Uterus (tissue), 4 donors: ENCODE measurements around the gene DAD1. TPM values are rescaled to one million over a fixed set of nuclear protein-coding genes. Genes with fewer than 3 reads are reported as not detected.
"Not testable (repeated sequence)": the region's sequence is repeated elsewhere in the genome, so short reads cannot be mapped to it uniquely, and the experiment has no call there.

Experiments used
- DNase-seq, 2 donors: peaks; one replicate each; pipeline ENCODE4 v3.0.0-alpha.2; 2019 to 2020
- H3K27ac ChIP-seq, 2 donors: fragments of 200-600 bp; sonication (generic); 1 replicate in 1 of 2; 2 replicates in 1 of 2; pipeline ENCODE4 v1.5.1; 2016 to 2018
- H3K27me3 ChIP-seq, 2 donors: fragments of 200-600 bp; sonication (generic); one replicate each; pipeline ENCODE4 v1.5.1; 2018 to 2019; ENCODE audit warnings: control low read depth in 1 of 2
- H3K36me3 ChIP-seq, 2 donors: fragments of 200-600 bp; sonication (generic); one replicate each; pipeline ENCODE4 v1.5.1; 2019; ENCODE audit warnings: control low read depth in 1 of 2
- H3K4me1 ChIP-seq, 2 donors: fragments of 200-600 bp; sonication (generic); one replicate each; pipeline ENCODE4 v1.5.1; 2018 to 2019; ENCODE audit warnings: control low read depth in 1 of 2
- H3K4me3 ChIP-seq, 2 donors: fragments of 200-600 bp; sonication (generic); 1 replicate in 1 of 2; 2 replicates in 1 of 2; pipeline ENCODE4 v1.5.1; 2018 to 2019; ENCODE audit warnings: mild to moderate bottlenecking in 1 of 2
- H3K9me3 ChIP-seq, 2 donors: fragments of 200-600 bp; sonication (generic); one replicate each; pipeline ENCODE4 v1.5.1; 2019; ENCODE audit warnings: control low read depth in 1 of 2
- POLR2A ChIP-seq, 2 donors: fragments of 450-650 bp; IDR thresholded peaks; one replicate each; pipeline ENCODE4 v1.6.1; 2016; ENCODE audit warnings: antibody characterized with exemption in 2 of 2, mild to moderate bottlenecking in 1 of 2, moderate library complexity in 1 of 2
- intact Hi-C: fragments of 100-400 bp; cut with DNase I; formaldehyde crosslinking; loops from one replicate; pipeline ENCODE4 v1.15.1; 2023; ENCODE audit warnings: low total_unique reads
- total RNA-seq, 4 donors: library from RNA; depleted of rRNA in 3 of 4; stranded (reverse); fragments of >200 nt in 3 of 4; gene quantifications; one replicate each; pipeline versions ENCODE4 v1.1.0 to v1.2.4, GENCODE V29; 2014 to 2023
- TF ChIP-seq, protein P1 (sequence below), 4 experiments: fragments of 200-600 bp in 2 of 4; fragments of 450-650 bp in 2 of 4; sonication (generic) in 2 of 4; IDR thresholded peaks; one replicate each; pipeline ENCODE4 v1.5.1; 2016 to 2019; ENCODE audit warnings: antibody characterized with exemption in 4 of 4, mild to moderate bottlenecking in 2 of 4, moderate library complexity in 1 of 4
- donor health status: DM: yes; HTN: yes; CAD: no.

Gene DAD1
- total RNA-seq, 4 donors from 2014 or later, result 92.2 to 375 (median 207) TPM

DNA sequence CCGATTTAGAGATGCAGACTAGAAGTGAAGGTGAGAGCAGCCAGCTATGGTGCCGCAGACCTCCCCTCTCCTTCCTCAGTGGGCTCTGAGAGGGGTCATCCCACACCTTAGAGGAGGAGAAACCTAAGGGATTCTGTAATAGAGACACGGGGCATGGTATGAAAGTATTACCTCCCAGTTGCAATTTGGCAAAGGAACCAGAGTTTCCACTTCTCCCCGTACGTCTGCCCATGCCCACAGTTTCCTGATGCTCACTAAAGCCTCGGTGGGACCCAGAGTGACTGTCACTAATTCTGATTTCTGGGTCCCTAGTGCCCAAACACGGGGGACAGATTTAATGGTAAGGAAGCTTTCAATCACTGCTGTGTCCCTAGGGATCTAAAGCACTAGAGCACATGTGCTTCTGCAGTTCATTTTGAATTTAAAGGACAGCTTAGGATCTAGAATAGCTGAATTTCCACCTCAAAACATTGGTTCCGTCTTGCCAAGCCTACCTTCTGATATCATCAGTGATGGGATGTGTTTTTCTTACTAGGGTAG lies 44.1 kb downstream of the DAD1 start:
- H3K4me3 ChIP-seq, result no peak overlapping the region
- TF ChIP-seq, protein P1, sequence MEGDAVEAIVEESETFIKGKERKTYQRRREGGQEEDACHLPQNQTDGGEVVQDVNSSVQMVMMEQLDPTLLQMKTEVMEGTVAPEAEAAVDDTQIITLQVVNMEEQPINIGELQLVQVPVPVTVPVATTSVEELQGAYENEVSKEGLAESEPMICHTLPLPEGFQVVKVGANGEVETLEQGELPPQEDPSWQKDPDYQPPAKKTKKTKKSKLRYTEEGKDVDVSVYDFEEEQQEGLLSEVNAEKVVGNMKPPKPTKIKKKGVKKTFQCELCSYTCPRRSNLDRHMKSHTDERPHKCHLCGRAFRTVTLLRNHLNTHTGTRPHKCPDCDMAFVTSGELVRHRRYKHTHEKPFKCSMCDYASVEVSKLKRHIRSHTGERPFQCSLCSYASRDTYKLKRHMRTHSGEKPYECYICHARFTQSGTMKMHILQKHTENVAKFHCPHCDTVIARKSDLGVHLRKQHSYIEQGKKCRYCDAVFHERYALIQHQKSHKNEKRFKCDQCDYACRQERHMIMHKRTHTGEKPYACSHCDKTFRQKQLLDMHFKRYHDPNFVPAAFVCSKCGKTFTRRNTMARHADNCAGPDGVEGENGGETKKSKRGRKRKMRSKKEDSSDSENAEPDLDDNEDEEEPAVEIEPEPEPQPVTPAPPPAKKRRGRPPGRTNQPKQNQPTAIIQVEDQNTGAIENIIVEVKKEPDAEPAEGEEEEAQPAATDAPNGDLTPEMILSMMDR (IDR thresholded peaks at IDR 0.05), result no peak
- no peak for TF ChIP-seq POLR2A (IDR thresholded peaks at IDR 0.05)
- DNase-seq, result no peak
- no peak overlapping the region for H3K27ac ChIP-seq
- no peaks in the 10 kb centered on the region for H3K36me3 ChIP-seq
- H3K27me3 ChIP-seq, result no peaks in the 10 kb centered on the region
- intact Hi-C loops, result no loop called here
- no peaks in the 10 kb centered on the region for H3K9me3 ChIP-seq
- no peaks in the 10 kb centered on the region for H3K4me1 ChIP-seq

DNA sequence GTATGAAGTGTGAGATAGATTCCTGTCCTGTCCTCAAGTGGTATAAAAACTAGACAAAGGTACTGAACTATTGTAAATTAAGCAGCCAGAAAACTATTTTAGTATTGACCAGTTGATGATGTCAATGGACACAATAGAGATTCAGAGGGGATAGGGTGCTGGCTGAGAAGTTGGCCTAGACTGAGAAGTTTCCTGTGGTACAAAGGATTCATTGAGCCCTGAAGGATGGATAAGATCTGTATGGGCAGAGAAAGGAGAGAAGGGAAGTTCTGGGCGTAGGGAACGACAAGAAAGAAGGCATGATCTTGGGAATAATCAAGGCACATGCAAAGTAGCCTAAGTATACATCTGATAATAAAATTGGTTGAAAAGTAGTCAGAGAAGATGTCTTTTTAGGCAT lies 44.6 kb downstream of the DAD1 start:
- Histone ChIP-seq H3K4me3 (no peak overlapping the region), H3K4me1 (no peaks in the 10 kb centered on the region)
- intact Hi-C loops, result no loop called here

DNA sequence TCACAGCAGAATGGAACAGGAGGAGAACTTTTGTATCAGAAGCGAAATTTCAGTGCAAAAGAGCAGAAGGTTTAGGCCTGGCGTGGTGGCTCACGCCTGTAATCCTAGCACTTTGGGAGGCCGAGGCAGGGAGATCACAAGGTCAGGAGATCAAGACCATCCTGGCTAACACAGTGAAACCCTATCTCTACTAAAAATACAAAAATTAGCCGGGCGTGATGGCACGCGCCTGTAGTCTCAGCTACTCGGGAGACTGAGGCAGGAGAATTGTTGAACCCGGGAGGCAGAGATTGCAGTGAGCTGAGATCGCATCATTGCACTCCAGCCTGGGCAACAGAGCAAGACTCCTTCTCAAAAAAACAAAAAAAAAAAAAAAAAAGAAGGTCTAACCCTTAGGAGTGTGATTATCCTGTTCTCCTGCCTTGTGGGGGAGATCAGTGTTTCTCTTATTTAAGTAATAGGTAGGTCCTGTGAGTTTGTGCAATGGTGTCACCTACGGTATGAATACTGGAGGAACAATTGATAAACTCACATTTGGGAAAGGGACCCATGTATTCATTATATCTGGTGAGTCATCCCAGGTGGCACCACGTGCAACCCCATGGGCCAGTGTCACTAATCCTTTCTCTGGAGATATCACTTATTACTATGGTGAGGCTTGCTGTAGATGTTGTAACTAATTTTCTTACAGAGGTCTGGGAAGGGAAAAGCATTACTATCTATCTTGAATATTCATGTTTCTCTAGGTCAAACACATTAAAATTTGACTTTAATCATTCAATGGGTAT lies 45.3 kb downstream of the DAD1 start:
- H3K9me3 ChIP-seq, DNase-seq, H3K27me3 ChIP-seq, H3K4me3 ChIP-seq, H3K27ac ChIP-seq, H3K36me3 ChIP-seq, intact Hi-C loops, H3K4me1 ChIP-seq: not testable (repeated sequence)

More for the DNA sequence above, 44.6 kb downstream of the DAD1 start:
- TF ChIP-seq, protein P1 (IDR thresholded peaks at IDR 0.05), result no peak
- TF ChIP-seq POLR2A (IDR thresholded peaks at IDR 0.05), result no peak
- Histone ChIP-seq H3K36me3 (no peaks in the 10 kb centered on the region), H3K9me3 (no peaks in the 10 kb centered on the region), H3K27me3 (no peaks in the 10 kb centered on the region), H3K27ac (no peak overlapping the region)
- no peak for DNase-seq

DNA sequence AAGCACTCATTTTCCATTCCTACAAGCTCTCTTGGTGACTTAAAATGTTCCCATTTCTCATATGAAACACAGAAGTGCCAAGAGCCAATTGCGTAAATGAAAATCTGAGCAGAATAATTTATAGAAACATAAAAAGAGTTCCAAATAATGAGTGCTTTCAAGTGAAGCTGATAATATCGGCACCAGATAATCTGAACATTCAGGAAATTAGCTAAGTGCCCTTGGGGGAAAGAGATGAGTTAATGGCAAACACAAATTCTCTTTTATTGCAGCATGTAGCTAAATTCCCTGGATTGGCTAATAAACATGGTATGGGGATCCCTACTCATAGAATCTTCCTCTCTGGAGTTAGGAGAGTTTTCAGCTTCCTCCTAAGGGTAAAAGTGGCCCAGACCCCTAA lies 46.7 kb downstream of the DAD1 start:
- Histone ChIP-seq H3K4me3 (no peak overlapping the region), H3K36me3 (no peaks in the 10 kb centered on the region), H3K27me3 (no peaks in the 10 kb centered on the region), H3K4me1 (peaks cover 0 to 3% of the 10 kb centered on the region in 2 donors), H3K27ac (no peak overlapping the region), H3K9me3 (no peaks in the 10 kb centered on the region)
- intact Hi-C loops, result no loop called here
- TF ChIP-seq, protein P1 (IDR thresholded peaks at IDR 0.05), result no peak
- TF ChIP-seq POLR2A (IDR thresholded peaks at IDR 0.05), result no peak
- DNase-seq, result no peak

DNA sequence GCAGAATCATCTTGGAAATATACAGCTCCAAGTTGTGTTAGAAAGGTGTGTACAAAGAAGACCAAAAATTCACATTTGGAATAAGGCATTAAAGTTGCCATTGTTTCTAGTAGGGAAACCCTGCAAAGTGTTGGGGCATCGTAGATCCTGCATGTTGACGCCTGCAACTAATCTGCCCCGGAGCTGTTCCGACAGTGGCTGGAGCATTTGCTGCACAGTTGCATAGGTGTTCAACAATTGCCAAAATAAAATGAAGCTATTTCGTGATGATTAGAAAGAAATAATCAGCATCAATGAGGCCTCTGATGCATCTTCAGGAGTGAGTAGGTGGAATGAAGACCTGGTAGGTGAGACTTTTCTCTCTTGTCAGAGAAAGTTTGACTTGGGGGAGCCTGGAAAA lies 47.3 kb downstream of the DAD1 start:
- Histone ChIP-seq H3K4me3 (no peak overlapping the region), H3K36me3 (no peaks in the 10 kb centered on the region), H3K27ac (no peak overlapping the region), H3K27me3 (no peaks in the 10 kb centered on the region), H3K4me1 (peaks cover 0 to 7% of the 10 kb centered on the region in 2 donors), H3K9me3 (no peaks in the 10 kb centered on the region)
- no peak for DNase-seq
- intact Hi-C loops, result no loop called here
- TF ChIP-seq POLR2A (IDR thresholded peaks at IDR 0.05), result no peak
- TF ChIP-seq, protein P1 (IDR thresholded peaks at IDR 0.05), result no peak
